Effector memory CD4-positive, alpha-beta T cell (primary cell): Measurements from ENCODE around the gene MIS12.

Source experiments
- DNase-seq, 3 donors: peaks; one replicate each; pipeline ENCODE4 v3.0.0-alpha.2; 2020
- H3K27ac ChIP-seq: 2 replicates; pipeline ENCODE4 v1.7.0; 2013; ENCODE audit warnings: mild to moderate bottlenecking, low read length, moderate library complexity; ENCODE audit not compliant: insufficient read depth, poor library complexity, severe bottlenecking
- H3K27me3 ChIP-seq: replicated peaks from 2 replicates; pipeline ENCODE4 v1.7.0; 2013; ENCODE audit warnings: mild to moderate bottlenecking, low read length; ENCODE audit not compliant: insufficient read depth, control insufficient read depth, poor library complexity, severe bottlenecking
- H3K36me3 ChIP-seq: 2 replicates; pipeline ENCODE4 v1.7.0; 2013; ENCODE audit warnings: mild to moderate bottlenecking, low read length, moderate library complexity; ENCODE audit not compliant: control insufficient read depth, insufficient read depth
- H3K4me1 ChIP-seq: 2 replicates; pipeline ENCODE4 v1.7.0; 2013; ENCODE audit warnings: low read length, mild to moderate bottlenecking; ENCODE audit not compliant: control insufficient read depth, insufficient read depth, poor library complexity, severe bottlenecking
- H3K4me3 ChIP-seq: 2 replicates; pipeline ENCODE4 v1.7.0; 2013; ENCODE audit warnings: low read length, low read depth, mild to moderate bottlenecking; ENCODE audit not compliant: insufficient read depth, poor library complexity, severe bottlenecking
- H3K9me3 ChIP-seq: 2 replicates; pipeline ENCODE4 v1.7.0; 2013; ENCODE audit warnings: mild to moderate bottlenecking, low read length, moderate library complexity; ENCODE audit not compliant: control insufficient read depth

The MIS12 gene

GRCh38 chr17:5511401-5512225 lies 25.2 kb downstream of the MIS12 start:
- Histone ChIP-seq H3K4me1 (peaks cover 14% of the 10 kb centered on the region), H3K27me3 (no peaks in the 10 kb centered on the region), H3K9me3 (no peaks in the 10 kb centered on the region), H3K27ac (no peak overlapping the region), H3K36me3 (peaks cover 22% of the 10 kb centered on the region), H3K4me3 (no peak overlapping the region)
- no peak for DNase-seq

GRCh38 chr17:5513628-5514027 lies 27.3 kb downstream of the MIS12 start:
- Histone ChIP-seq H3K4me3 (no peak overlapping the region), H3K4me1 (peaks cover 14% of the 10 kb centered on the region), H3K36me3 (peaks cover 27% of the 10 kb centered on the region), H3K27ac (no peak overlapping the region), H3K9me3 (no peaks in the 10 kb centered on the region), H3K27me3 (no peaks in the 10 kb centered on the region)
- DNase-seq, result no peak

GRCh38 chr17:5514976-5515375 lies 28.6 kb downstream of the MIS12 start:
- Histone ChIP-seq H3K27ac (no peak overlapping the region), H3K36me3 (peaks cover 27% of the 10 kb centered on the region), H3K4me1 (peaks cover 14% of the 10 kb centered on the region), H3K27me3 (no peaks in the 10 kb centered on the region), H3K9me3 (no peaks in the 10 kb centered on the region), H3K4me3 (no peak overlapping the region)
- DNase-seq, result no peak

- Histone ChIP-seq H3K36me3 (peaks cover 35% of the 10 kb centered on the region), H3K27ac (no peak overlapping the region), H3K27me3 (no peaks in the 10 kb centered on the region), H3K9me3 (no peaks in the 10 kb centered on the region), H3K4me3 (no peak overlapping the region), H3K4me1 (peaks cover 14% of the 10 kb centered on the region)
- no peak for DNase-seq
These were observed 29.9 kb downstream of the MIS12 start for GRCh38 chr17:5516060-5516792.

GRCh38 chr17:5522476-5522875 lies 36.1 kb downstream of the MIS12 start:
- Histone ChIP-seq H3K4me3 (no peak overlapping the region), H3K9me3 (no peaks in the 10 kb centered on the region), H3K27me3 (no peaks in the 10 kb centered on the region), H3K36me3 (peaks cover 63% of the 10 kb centered on the region), H3K4me1 (no peaks in the 10 kb centered on the region), H3K27ac (no peak overlapping the region)
- no peak for DNase-seq

- no peak for DNase-seq
- Histone ChIP-seq H3K36me3 (peaks cover 70% of the 10 kb centered on the region), H3K4me3 (no peak overlapping the region), H3K27me3 (no peaks in the 10 kb centered on the region), H3K4me1 (no peaks in the 10 kb centered on the region), H3K27ac (no peak overlapping the region), H3K9me3 (no peaks in the 10 kb centered on the region)
These were observed 36.9 kb downstream of the MIS12 start for GRCh38 chr17:5523249-5523648.

GRCh38 chr17:5526821-5527598 lies 40.6 kb downstream of the MIS12 start:
- no peaks in the 10 kb centered on the region for H3K4me1 ChIP-seq
- H3K36me3 ChIP-seq, result peaks cover 85% of the 10 kb centered on the region
- H3K4me3 ChIP-seq, result no peak overlapping the region
- no peaks in the 10 kb centered on the region for H3K27me3 ChIP-seq
- no peaks in the 10 kb centered on the region for H3K9me3 ChIP-seq
- no peak overlapping the region for H3K27ac ChIP-seq
- no peak for DNase-seq

- H3K27ac ChIP-seq, result no peak overlapping the region
- H3K27me3 ChIP-seq, result no peaks in the 10 kb centered on the region
- no peaks in the 10 kb centered on the region for H3K4me1 ChIP-seq
- H3K36me3 ChIP-seq, result peaks cover 85% of the 10 kb centered on the region
- no peaks in the 10 kb centered on the region for H3K9me3 ChIP-seq
- DNase-seq, result no peak
- no peak overlapping the region for H3K4me3 ChIP-seq
These were observed 41.4 kb downstream of the MIS12 start for GRCh38 chr17:5527601-5528250.

GRCh38 chr17:5530265-5531084 lies 44.1 kb downstream of the MIS12 start:
- H3K4me1 ChIP-seq, result no peaks in the 10 kb centered on the region
- peaks cover 86% of the 10 kb centered on the region for H3K36me3 ChIP-seq
- H3K27me3 ChIP-seq, result no peaks in the 10 kb centered on the region
- no peaks in the 10 kb centered on the region for H3K9me3 ChIP-seq
- H3K27ac ChIP-seq, result no peak overlapping the region
- no peak overlapping the region for H3K4me3 ChIP-seq
- DNase-seq, result no peak
